GM21786 (cell line): Measurements from ENCODE around the gene USP21.
"Not testable (repeated sequence)": the region's sequence is repeated elsewhere in the genome, so short reads cannot be mapped to it uniquely, and the experiment has no call there.

ENCODE experiments used
- ATAC-seq: cut with Tn5 transposase; IDR thresholded peaks from one replicate; pipeline ENCODE4 v1.9.1; 2021; ENCODE audit not compliant: unreplicated experiment

The USP21 gene

GRCh38 chr1:161159087-161159912 is at the start of gene USP21:
USP21 (plus strand) TSS chr1:161159500; CDS start chr1:161160641, 1,141 bp downstream.
- ATAC-seq = peak; percentile 87

GRCh38 chr1:161111117-161111516 is 48.2 kb upstream of the USP21 start:
- ATAC-seq = no peak

- no peak for ATAC-seq
Measured at GRCh38 chr1:161111527-161111926, 47.8 kb upstream of the USP21 start.

- ATAC-seq = no peak
Measured at GRCh38 chr1:161113915-161114314, 45.4 kb upstream of the USP21 start.

DNA sequence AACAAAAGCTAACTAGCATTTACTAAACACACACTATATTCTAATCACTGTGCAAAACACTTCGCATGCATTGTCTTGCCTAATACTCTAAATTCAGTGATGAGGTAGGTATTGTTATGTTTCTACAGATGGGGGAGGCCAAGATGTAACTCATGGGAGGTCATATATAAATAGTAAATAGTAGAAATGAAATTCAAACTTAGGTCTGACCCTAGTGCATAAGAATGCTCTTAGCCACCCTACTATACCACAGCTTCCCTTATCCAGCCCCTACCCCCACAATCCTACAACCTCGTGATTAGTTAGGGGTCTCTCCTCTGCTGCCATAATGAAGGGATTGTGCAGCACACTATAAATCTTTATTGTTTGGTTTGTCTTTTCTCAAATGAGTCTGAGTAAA is 44.7 kb upstream of the USP21 start:
- ATAC-seq = no peak

- ATAC-seq = no peak
Measured at GRCh38 chr1:161115132-161115711, 44.1 kb upstream of the USP21 start.

- ATAC-seq = not testable (repeated sequence)
Measured at GRCh38 chr1:161115961-161116360, 43.3 kb upstream of the USP21 start.

DNA sequence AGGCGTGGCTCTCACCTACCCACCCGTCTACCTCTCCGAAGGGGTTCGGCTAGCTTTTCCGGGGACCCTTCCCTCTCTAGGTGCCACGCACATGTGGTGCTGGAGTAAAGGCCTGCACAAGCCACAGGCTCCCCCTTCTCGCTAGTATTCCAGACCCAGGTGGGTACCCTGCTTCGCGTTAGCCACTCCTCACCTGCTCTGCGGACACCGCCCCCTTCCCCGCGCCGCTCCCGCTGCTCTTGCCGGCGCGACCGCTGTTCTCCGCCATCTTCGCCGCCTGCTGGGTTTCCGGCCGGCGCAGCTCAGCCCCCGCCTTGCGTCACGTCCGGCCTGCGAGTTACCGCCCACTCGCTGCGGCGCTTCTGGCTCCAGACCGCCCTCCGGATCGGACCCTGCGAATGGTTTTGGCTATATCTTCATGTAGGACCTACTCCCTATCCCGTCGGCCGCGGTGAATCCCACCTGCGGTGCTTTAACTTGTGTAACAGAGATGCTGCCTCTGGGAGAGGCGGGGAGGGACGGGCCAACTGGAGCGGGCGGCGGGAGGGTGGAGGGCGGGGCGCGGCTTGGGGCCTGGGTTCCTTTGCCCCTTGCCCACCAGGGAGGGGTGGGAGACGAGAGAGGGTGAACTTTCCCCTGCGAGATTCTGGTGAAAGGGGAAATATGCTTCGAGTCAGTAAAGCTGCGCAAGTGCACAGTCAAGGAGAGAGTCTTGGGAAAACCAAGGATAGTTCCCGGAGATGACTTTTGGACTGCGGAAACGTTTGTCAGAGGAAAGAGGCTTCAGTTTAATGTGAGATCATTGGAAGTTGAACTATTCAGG is 41.3 kb upstream of the USP21 start, which contains the start of the genes NIT1 and PFDN2:
NIT1 (plus strand) TSS at position 347 of the 823 bp plus-strand sequence; CDS start at position 419, 72 bp downstream.
PFDN2 (minus strand) TSS at position 279 of the 823 bp plus-strand sequence; CDS start at position 268, 11 bp downstream.
- peak; percentile 75 for ATAC-seq

DNA sequence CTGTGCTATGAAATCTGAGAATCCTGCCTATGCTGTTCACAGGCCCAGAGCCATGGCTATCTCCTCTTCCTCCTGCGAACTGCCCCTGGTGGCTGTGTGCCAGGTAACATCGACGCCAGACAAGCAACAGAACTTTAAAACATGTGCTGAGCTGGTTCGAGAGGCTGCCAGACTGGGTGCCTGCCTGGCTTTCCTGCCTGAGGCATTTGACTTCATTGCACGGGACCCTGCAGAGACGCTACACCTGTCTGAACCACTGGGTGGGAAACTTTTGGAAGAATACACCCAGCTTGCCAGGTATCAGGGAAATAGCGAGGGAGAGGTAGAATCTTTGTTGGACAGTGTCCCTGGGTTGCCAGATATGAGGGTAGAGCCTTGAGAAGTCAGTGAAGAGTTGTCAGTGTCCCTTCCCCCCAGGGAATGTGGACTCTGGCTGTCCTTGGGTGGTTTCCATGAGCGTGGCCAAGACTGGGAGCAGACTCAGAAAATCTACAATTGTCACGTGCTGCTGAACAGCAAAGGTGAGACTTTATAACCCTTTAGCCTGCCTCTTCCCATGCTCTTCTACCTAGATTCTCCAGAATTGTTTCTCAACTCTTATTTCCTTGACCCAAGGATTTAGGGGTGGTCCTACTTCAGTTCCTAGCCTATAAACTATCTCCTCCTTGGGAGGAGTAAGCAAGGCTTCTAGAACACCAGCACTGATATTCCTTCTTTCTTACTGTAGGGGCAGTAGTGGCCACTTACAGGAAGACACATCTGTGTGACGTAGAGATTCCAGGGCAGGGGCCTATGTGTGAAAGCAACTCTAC is 40.0 kb upstream of the USP21 start:
- peak; percentile 55 for ATAC-seq

DNA sequence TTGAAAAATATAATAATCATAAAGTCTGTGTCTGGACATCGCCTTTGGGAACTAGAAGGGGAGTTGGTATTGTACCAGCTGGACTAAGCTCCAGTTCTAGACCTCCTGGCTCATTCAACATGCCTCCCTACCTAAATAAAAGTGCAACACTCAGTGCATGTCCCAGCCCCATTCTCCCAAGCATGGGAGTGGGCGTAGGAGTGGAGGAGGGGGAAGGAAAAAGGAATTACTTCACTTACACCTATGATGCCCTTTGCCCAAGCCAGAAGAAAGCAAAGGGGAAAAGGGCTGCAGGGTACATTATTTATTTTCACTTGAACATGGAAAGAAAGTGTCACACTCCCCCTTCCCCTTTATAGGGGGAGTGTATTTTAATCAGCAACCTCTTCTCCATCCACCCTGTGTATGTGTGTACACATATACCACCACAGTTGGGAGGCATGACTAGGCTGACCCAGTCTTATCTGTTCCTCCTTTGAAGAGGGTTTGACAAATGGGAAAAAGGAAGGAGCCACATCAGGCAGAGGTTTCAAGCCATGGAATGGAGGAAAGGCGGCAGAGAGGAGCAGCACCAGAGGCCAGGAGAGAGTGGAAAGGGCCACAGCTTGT is 38.2 kb upstream of the USP21 start:
- ATAC-seq = no peak

DNA sequence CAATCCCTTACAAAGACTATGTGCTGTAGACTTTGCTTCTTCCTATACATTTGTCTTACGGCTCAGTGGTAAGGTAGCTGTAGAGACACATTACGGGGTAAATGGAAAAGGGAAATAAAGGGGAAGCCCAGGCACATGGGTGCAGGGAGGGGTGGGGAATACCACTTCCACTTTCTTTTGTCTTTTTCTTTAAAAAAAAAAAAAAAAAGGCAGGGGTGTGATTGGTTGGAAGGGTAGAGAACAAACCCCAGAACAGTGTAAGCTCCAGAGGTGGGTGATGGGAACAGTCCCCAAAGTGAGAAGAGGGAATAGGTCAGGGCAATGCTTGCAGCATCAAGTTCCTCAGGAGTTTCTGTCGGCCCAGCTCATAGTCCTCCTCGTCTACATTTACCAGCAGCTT is 37.5 kb upstream of the USP21 start:
- no peak for ATAC-seq

DNA sequence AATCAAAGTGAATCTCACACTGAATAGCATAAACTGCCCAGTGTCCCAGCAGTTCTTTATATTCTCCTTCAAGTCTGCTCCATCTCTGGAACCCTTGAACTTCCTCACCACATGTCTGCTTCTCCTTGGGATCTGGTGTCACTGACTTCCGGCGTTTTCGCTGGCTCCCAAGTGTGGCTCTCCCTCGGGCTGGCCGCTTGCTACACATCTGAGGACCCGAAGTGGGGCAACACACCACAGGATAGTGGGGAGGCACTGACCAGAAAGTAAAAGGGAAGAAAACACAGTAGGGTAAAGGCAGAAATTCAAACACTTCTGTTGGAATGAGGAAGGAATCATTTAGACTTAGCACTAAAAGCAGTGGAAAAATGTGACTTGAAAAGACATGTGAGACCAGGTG is 36.3 kb upstream of the USP21 start:
- no peak for ATAC-seq

DNA sequence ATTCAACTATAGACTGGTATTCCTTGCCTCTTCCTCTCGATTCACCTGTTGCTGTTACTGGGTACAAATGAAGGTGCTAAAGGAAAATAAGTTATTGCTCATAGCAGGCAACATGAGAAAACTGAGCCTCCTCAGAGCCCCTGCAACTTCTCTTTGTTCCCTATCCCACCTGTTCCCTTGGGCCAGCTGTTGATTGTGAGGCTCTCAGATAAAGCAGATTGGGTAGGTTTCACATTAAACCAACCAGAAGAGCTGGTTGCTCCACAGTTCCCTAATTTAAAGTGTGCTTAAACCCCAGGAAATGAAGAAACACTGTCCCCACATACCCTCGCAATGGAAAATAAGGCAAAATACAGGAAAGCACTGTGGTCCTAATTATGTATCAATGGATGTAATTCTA is 31.7 kb upstream of the USP21 start:
- no peak for ATAC-seq

GRCh38 chr1:161128591-161129420 is 30.5 kb upstream of the USP21 start:
- no peak for ATAC-seq

DNA sequence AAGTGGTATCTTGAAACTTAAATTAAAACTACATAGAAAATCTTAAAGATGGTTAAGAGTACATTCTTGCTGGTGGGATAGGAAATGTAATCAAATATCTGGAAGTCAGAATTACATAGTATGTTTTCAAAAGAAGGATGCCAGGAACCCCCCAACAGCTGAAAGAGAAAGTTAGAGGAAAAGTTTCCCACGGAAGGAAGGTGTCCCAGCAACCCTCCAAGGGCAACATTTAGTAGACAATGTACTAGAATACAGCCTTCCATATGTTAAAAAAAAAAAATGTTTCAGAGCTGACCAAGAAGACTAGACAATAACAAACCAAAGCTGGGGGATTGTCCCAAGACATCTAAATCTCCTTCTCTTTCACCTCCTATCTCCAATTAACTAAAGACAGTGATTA is 29.0 kb upstream of the USP21 start:
- no peak for ATAC-seq

GRCh38 chr1:161131523-161132409 is 27.5 kb upstream of the USP21 start:
- no peak for ATAC-seq

- ATAC-seq = peak; percentile 97
Measured at GRCh38 chr1:161132410-161133219, 26.7 kb upstream of the USP21 start, which contains the start of gene DEDD. DEDD (minus strand) TSS chr1:161132667; CDS start chr1:161124462, 8,205 bp downstream.
